ENCODE measurements around the gene SOX18.

The SOX18 gene

GRCh38 chr20:64001607-64002011, 47.8 kb downstream of the SOX18 start:
- DNase-seq (ENCODE audit: low spot score): no peak
- in situ Hi-C loops (cut with MboI; ENCODE audit: low sequenced_read_pairs, unreplicated experiment): no loop called here
- no peak for TF ChIP-seq CTCF (IDR thresholded peaks at IDR 0.05; ENCODE audit: borderline replicate concordance, control extremely low read depth, extremely low read depth, insufficient read depth, missing control alignments)

GRCh38 chr20:64000906-64001305, 48.5 kb downstream of the SOX18 start:
- TF ChIP-seq CTCF (IDR thresholded peaks at IDR 0.05; ENCODE audit: borderline replicate concordance, control extremely low read depth, extremely low read depth, insufficient read depth, missing control alignments): no peak
- no peak for DNase-seq (ENCODE audit: low spot score)
- in situ Hi-C loops (cut with MboI; ENCODE audit: low sequenced_read_pairs, unreplicated experiment): no loop called here
